GM20000 (cell line): ENCODE measurements around the gene DNPH1.

ENCODE experiments used
- DNase-seq: peaks from one replicate; pipeline ENCODE4 v3.0.0; 2012; ENCODE audit warnings: low spot score
- TF ChIP-seq, protein P1 (sequence below): IDR thresholded peaks from 2 replicates; pipeline ENCODE4 v1.5.1; 2012; ENCODE audit warnings: mild to moderate bottlenecking, control low read depth; ENCODE audit errors: extremely low read depth, missing control alignments

Gene DNPH1

DNA sequence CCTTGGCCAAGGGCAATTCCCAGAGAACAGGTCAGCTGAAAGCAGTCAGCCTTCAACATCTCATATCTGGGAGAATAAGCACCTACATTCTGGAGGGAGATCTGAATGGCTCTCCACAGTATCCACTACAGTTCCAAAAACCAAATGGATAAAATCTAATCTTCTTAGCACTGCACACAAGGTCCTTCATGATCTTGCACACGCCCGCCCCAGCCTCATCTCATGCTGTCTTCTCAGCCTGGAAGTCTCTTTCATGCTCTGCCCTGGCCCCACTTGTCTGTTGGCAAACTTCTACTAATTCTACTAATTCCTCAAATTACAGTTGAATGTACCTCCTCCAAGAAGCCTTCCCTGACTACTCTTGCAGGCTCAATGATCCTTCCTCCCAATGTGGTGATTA lies 12.2 kb upstream of the DNPH1 start:
- no peak for DNase-seq
- TF ChIP-seq, protein P1, sequence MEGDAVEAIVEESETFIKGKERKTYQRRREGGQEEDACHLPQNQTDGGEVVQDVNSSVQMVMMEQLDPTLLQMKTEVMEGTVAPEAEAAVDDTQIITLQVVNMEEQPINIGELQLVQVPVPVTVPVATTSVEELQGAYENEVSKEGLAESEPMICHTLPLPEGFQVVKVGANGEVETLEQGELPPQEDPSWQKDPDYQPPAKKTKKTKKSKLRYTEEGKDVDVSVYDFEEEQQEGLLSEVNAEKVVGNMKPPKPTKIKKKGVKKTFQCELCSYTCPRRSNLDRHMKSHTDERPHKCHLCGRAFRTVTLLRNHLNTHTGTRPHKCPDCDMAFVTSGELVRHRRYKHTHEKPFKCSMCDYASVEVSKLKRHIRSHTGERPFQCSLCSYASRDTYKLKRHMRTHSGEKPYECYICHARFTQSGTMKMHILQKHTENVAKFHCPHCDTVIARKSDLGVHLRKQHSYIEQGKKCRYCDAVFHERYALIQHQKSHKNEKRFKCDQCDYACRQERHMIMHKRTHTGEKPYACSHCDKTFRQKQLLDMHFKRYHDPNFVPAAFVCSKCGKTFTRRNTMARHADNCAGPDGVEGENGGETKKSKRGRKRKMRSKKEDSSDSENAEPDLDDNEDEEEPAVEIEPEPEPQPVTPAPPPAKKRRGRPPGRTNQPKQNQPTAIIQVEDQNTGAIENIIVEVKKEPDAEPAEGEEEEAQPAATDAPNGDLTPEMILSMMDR: no peak

DNA sequence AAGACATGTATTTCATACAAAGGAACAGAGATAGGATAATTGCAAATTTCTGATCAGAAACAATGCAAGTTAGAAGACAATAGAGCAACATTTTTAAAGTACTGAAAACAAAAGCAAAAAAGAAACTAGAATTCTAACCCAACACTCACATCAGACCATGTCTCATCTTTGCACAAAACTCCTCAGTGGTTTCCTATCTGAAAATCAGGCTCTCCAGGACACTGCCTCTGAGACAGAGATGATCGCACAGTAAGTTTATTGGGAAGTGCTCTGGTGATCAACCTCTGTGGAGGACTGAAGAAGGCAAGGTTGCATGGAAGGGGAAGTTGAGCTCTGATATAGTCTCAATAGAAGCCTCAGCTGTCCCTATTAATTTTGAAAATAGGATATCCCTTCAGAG lies 11.7 kb upstream of the DNPH1 start:
- TF ChIP-seq, protein P1: no peak
- no peak for DNase-seq

DNA sequence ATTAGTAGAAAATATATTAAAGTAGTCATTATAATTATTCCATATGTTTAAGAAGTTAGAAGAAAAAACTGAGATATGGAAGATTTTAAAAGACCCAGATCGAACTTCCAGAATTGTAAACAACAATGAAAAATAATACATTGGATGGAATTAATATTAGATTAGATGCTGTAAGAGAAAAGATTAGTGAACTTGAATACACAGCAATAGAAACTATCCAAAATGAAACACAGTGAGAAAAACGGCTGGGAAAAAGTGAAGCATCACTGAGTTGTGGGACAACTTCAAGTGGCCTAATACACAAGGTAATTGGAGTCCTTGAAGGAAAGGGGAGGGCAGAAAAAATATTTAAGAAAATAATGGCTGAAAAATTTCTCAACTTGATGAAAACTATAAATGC lies 9.8 kb upstream of the DNPH1 start:
- DNase-seq: no peak

DNA sequence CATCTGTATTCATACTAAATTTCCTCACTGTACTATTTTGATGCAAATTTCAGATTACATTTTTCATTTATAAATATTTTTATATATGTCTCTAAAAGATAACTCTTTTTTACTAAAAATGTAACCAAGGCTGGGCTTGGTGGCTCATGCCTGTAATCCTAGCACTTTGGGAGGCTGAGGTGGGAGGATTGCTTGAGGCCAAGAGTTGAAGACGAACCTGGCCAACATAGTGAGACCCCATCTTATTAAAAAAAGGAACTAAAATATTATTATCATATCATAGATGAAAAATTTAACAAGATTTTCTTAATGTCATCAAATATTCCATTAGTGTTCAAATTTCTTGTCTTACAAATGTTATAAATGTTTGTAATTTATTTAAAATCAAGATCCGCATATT lies 6.6 kb upstream of the DNPH1 start:
- TF ChIP-seq, protein P1: no peak
- DNase-seq: no peak

More for the DNA sequence above, 9.8 kb upstream of the DNPH1 start:
- TF ChIP-seq, protein P1: no peak

DNA sequence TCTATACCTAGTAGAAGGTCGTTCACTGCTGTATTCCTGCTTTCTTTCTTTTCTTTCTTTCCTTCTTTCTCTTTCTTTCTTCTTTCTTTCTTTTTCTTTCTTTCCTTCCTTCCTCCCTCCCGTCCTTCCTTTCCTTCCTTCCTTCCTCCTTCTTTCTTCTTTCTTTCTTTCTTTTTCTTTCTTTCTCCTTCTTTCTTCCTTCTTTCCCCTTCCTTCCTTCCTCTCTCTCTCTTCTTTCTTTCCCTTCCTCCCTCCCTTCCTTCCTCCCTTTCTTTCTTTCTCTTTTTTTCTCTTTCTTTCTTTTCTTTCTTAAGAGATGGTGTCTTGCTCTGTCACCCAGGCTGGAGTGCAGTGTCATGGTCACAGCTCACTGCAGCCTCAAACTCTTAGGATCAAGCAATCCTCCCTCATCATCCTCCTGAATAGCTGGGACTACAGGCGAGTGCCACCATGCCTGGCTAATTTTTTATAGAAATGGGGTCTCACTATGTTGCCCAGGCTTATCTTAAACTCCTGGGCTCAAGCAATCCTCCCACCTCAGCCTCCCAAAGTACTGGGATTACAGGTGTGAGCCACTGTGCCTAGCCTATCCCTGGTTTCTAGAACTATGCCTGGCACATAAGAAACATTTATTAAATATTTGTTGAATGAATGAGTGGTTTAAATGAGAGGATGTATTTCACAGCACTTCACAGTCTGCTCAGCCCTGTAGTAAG lies 2.6 kb upstream of the DNPH1 start:
- TF ChIP-seq, protein P1: no peak
- no peak for DNase-seq

DNA sequence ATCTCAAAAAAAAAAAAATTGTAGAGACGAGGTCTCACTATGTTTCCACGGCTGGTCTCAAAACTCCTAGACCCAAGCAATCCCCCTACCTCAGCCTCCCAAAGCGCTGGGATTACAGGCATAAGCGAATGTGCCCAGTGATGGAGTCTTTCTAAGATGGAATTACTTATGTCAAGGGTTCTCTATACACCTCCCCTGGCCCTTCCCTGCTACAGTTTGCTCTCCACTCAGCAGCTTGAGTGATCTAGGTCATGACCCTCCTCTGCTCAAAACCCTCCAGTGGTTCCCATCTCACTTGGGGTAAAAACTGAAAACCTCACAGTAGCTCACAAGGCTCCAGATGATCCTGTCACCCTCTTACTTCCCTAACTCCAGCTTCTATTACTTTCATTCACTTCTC lies 1.8 kb upstream of the DNPH1 start:
- no peak for DNase-seq
- TF ChIP-seq, protein P1: no peak

DNA sequence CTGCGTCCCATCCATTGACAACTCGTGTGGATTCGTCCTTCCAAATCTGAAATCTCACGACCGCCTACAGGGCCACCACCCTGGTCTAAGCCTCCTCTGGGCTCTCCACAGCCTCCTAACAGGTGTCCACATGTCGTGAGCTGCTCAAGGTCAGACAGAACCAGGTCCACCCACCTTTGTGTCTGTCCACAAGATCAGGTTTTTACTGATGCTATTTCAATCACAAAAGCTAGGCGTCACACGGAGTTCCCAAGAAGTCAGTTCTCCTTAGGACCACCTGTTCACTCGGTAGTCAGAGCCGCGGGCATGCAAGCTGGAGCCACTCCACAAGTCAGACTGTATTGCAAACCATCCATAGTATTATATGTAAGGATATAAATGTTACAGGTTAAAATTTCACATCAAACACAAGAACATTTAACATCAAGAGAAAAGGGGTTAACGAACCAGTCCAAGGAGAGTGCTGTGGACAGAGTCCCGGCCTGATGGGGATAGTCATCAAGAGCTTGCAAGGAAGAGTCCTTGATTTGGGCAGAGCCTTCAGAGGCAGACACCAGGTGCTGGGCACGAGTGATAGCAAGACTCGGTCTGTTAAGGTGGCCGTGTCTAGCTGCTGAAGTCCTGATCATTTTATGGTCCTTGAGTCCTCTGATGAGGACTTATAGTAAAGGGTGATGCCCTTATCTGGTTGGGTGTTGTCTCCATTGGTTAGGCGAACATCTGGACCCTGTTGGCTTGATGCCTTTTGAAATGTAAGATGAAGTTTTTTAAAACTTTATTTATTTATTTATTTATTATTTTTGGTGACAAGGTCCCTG lies 731 bp upstream of the DNPH1 start:
- TF ChIP-seq, protein P1: no peak

More for the DNA sequence above, 731 bp upstream of the DNPH1 start:
- DNase-seq: no peak
